Esophagus muscularis mucosa (tissue), 4 donors: ENCODE results near the gene CNTN5. TPM values are rescaled to one million over a fixed set of nuclear protein-coding genes. Genes with fewer than 3 reads are reported as not detected.

ENCODE experiments used
- DNase-seq: peaks from one replicate; pipeline ENCODE4 v3.0.0-alpha.2; 2017; ENCODE audit errors: extremely low spot score
- H3K27ac ChIP-seq, 4 donors: fragments of 200-600 bp; sonication (generic); replicated peaks in 1 of 4; 1 replicate in 3 of 4; 2 replicates in 1 of 4; pipeline ENCODE4 v1.5.1; 2016 to 2019; ENCODE audit warnings: mild to moderate bottlenecking in 1 of 4
- H3K27me3 ChIP-seq, 4 donors: fragments of 200-600 bp; sonication (generic); one replicate each; pipeline versions ENCODE4 v1.5.1 to v1.6.0; 2016 to 2019
- H3K36me3 ChIP-seq, 4 donors: fragments of 200-600 bp; sonication (generic); one replicate each; pipeline ENCODE4 v1.5.1; 2016 to 2019
- H3K4me1 ChIP-seq, 4 donors: fragments of 200-600 bp; sonication (generic); one replicate each; pipeline ENCODE4 v1.5.1; 2016 to 2019
- H3K4me3 ChIP-seq, 4 donors: fragments of 200-600 bp; sonication (generic); 1 replicate in 2 of 4; 2 replicates in 2 of 4; pipeline ENCODE4 v1.5.1; 2016 to 2019; ENCODE audit warnings: mild to moderate bottlenecking in 4 of 4, moderate library complexity in 1 of 4
- H3K9me3 ChIP-seq, 4 donors: fragments of 200-600 bp; sonication (generic); 1 replicate in 3 of 4; 2 replicates in 1 of 4; pipeline ENCODE4 v1.5.1; 2016 to 2019
- EP300 ChIP-seq: sonication (generic); formaldehyde crosslinking; IDR thresholded peaks from one replicate; pipeline ENCODE4 v1.6.1; 2017; ENCODE audit warnings: antibody characterized with exemption
- POLR2A ChIP-seq: fragments of 450-650 bp; IDR thresholded peaks from one replicate; pipeline ENCODE4 v1.6.1; 2017; ENCODE audit warnings: antibody characterized with exemption, moderate library complexity, mild to moderate bottlenecking, low read depth
- POLR2AphosphoS5 ChIP-seq, 2 donors: sonication (generic); formaldehyde crosslinking; IDR thresholded peaks; one replicate each; pipeline ENCODE4 v1.6.1; 2017; ENCODE audit warnings: antibody characterized with exemption in 2 of 2
- WGBS: methylation state at CpG from one replicate; pipeline ENCODE4 v1.1.5; 2018; 5-methylcytosine and 5-hydroxymethylcytosine counted together
- intact Hi-C: fragments of 100-400 bp; cut with DNase I; formaldehyde crosslinking; loops from one replicate; pipeline ENCODE4 v1.15.1; 2023
- total RNA-seq, 4 donors: library from RNA; depleted of rRNA; stranded (reverse); fragments of >200 nt; gene quantifications; one replicate each; pipeline versions ENCODE4 v1.1.0 to v1.2.1, GENCODE V29; 2016
- TF ChIP-seq, protein P1 (sequence below), 3 experiments: fragments of 200-600 bp in 2 of 3; fragments of 450-650 bp in 1 of 3; sonication (generic) in 2 of 3; IDR thresholded peaks; one replicate each; pipeline ENCODE4 v1.5.1; 2017 to 2019; ENCODE audit warnings: antibody characterized with exemption in 3 of 3, mild to moderate bottlenecking in 2 of 3, moderate library complexity in 1 of 3

The CNTN5 gene
- total RNA-seq, 4 donors from 2014 or later = 0.06 TPM; not detected in 3

DNA sequence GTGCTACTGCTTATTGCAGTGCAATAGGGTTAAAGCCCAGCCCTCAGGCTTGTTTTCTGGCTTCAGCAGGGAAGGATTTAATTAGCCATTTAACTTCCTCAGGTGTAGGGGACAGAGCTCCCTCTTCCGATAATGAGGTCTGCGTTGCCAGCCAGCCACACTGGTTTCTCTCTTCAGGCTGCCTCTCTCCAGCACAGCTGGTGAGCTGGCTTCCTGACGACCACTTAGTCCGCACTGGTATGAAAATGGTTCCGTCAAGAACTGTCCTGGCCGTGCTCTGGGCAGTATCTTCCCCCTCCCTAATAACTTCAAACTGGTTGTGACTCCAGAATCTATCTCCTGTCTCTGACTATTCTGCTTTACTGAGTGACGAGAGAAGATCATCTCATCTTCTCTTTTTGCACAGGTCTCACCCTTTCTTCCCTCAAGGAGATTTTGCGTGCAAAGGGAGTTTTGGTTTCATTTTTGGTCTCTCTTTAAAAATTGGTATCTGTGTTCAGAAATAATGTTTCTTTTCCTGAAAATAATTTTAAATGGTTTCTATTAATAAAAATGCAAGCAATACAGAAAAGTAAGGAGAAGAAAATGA is 49.2 kb downstream of the CNTN5 start:
- WGBS = 15% methylated on average over 8 of the region's 8 CpGs
- Histone ChIP-seq H3K4me3 (peak overlapping the region; percentile 43 to 58 (median 46)), H3K9me3 (no peaks in the 10 kb centered on the region), H3K27ac (no peak overlapping the region), H3K4me1 (no peaks in the 10 kb centered on the region), H3K36me3 (no peaks in the 10 kb centered on the region), H3K27me3 (no peaks in the 10 kb centered on the region)
- TF ChIP-seq EP300 (no peak), POLR2AphosphoS5 (IDR thresholded peaks at IDR 0.05) (no peak), POLR2A (no peak)
- TF ChIP-seq, protein P1, sequence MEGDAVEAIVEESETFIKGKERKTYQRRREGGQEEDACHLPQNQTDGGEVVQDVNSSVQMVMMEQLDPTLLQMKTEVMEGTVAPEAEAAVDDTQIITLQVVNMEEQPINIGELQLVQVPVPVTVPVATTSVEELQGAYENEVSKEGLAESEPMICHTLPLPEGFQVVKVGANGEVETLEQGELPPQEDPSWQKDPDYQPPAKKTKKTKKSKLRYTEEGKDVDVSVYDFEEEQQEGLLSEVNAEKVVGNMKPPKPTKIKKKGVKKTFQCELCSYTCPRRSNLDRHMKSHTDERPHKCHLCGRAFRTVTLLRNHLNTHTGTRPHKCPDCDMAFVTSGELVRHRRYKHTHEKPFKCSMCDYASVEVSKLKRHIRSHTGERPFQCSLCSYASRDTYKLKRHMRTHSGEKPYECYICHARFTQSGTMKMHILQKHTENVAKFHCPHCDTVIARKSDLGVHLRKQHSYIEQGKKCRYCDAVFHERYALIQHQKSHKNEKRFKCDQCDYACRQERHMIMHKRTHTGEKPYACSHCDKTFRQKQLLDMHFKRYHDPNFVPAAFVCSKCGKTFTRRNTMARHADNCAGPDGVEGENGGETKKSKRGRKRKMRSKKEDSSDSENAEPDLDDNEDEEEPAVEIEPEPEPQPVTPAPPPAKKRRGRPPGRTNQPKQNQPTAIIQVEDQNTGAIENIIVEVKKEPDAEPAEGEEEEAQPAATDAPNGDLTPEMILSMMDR (IDR thresholded peaks at IDR 0.05) = no peak
- DNase-seq = no peak
- intact Hi-C loops = no loop called here

DNA sequence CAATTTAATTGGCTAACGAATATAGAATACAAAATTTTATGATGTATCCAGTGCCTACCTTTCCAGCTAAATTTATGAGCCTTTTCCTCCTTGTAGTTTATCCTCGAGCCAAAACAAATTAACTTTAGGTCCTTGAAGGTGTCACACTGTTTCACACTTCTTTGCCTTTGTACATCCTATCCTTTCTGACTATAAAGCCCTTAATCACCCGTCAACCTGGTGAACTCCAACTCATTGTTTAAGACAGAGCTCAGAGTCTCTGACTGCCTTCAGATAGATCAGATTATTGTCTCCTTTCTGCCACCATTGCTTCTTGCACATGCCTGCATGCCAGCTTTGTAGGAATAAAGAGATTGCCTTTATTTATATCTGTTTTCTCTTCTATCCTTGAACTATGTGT is 58.8 kb downstream of the CNTN5 start:
- H3K27ac ChIP-seq = no peak overlapping the region
- TF ChIP-seq POLR2A (no peak), EP300 (no peak)
- no peaks in the 10 kb centered on the region for H3K4me1 ChIP-seq
- 77% methylated on average over 3 of the region's 3 CpGs for WGBS
- no peaks in the 10 kb centered on the region for H3K27me3 ChIP-seq
- DNase-seq = no peak
- no peaks in the 10 kb centered on the region for H3K9me3 ChIP-seq
- no peaks in the 10 kb centered on the region for H3K36me3 ChIP-seq
- intact Hi-C loops = no loop called here
- no peak overlapping the region for H3K4me3 ChIP-seq

DNA sequence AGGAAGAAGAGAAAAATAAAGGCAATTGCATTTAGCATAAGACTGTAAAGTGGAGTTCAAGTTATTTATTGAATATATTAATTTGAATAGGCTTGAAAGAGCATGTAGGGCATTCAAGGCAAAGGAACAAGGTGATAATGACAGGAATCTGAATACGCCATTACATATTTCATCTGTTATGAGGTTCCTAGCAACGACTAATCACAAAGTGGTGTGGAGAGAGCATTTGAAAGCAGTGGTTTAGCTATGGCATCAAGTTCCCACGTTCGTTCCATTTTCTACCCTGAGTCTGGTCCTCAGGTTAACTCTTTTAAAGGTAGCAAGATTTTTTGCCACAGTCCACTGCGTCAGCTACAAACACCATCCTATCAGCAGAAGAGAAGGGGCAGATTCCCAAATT is 59.4 kb downstream of the CNTN5 start:
- no peak for TF ChIP-seq EP300
- TF ChIP-seq, protein P1 (IDR thresholded peaks at IDR 0.05) = no peak
- no peak for TF ChIP-seq POLR2A
- no peak for TF ChIP-seq POLR2AphosphoS5 (IDR thresholded peaks at IDR 0.05)
- no peaks in the 10 kb centered on the region for H3K27me3 ChIP-seq
- WGBS = 76% methylated on average over 5 of the region's 5 CpGs
- H3K4me1 ChIP-seq = no peaks in the 10 kb centered on the region
- no peak overlapping the region for H3K27ac ChIP-seq
- no peak overlapping the region for H3K4me3 ChIP-seq
- no peaks in the 10 kb centered on the region for H3K9me3 ChIP-seq
- intact Hi-C loops = no loop called here
- DNase-seq = no peak
- no peaks in the 10 kb centered on the region for H3K36me3 ChIP-seq

DNA sequence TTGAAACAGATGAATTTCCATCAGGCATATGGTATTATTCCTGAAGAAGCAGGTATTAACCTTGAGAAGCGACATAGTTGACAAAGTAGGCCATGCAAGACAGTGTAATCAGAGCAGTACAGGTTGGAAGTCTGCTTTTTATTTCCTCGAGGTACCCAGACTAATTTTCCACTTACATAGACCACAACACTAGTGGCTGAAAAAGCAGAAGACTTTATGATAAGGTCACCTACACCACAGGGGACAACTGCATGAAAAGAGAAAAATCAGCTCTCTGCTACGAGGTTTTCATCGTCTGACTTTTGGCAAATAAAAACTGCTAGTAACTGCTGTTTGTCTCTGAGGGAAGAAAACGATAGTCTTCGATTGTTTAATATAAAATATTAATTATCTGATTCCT is 77.5 kb downstream of the CNTN5 start:
- no peaks in the 10 kb centered on the region for H3K27me3 ChIP-seq
- H3K4me3 ChIP-seq = no peak overlapping the region
- no peaks in the 10 kb centered on the region for H3K4me1 ChIP-seq
- no peaks in the 10 kb centered on the region for H3K9me3 ChIP-seq
- no peaks in the 10 kb centered on the region for H3K36me3 ChIP-seq
- TF ChIP-seq POLR2AphosphoS5 (IDR thresholded peaks at IDR 0.05) (no peak), POLR2A (no peak), EP300 (no peak)
- TF ChIP-seq, protein P1 (IDR thresholded peaks at IDR 0.05) = no peak
- intact Hi-C loops = no loop called here
- no peak overlapping the region for H3K27ac ChIP-seq
- 83% methylated on average over 6 of the region's 6 CpGs for WGBS
- DNase-seq = no peak

DNA sequence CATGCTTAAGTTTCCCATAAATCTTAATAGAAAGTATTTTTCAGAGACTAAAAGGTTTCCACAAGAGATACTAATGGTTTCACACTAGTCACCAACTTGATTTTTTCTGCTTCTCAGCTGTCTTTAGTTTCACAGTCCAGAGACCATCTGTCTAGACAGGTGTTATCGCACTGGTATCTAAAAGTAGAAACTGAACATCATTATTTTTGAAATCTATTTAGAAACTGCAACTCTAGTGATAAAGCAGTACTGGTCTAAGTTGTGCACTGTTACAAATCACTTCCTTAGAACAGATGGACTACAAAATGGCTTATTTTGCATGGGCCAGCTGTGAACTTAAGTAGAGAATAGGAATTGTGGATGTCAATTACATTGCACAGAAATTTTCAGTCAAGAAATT is 78.0 kb downstream of the CNTN5 start:
- Histone ChIP-seq H3K4me3 (no peak overlapping the region), H3K4me1 (no peaks in the 10 kb centered on the region), H3K27me3 (no peaks in the 10 kb centered on the region), H3K36me3 (no peaks in the 10 kb centered on the region), H3K9me3 (no peaks in the 10 kb centered on the region), H3K27ac (no peak overlapping the region)
- TF ChIP-seq, protein P1 (IDR thresholded peaks at IDR 0.05) = no peak
- TF ChIP-seq POLR2A (no peak), EP300 (no peak), POLR2AphosphoS5 (IDR thresholded peaks at IDR 0.05) (no peak)
- WGBS = 62% methylated on average over 1 of the region's 1 CpG
- intact Hi-C loops = no loop called here
- no peak for DNase-seq
